ENCODE data around the gene RFC2.

DNA sequence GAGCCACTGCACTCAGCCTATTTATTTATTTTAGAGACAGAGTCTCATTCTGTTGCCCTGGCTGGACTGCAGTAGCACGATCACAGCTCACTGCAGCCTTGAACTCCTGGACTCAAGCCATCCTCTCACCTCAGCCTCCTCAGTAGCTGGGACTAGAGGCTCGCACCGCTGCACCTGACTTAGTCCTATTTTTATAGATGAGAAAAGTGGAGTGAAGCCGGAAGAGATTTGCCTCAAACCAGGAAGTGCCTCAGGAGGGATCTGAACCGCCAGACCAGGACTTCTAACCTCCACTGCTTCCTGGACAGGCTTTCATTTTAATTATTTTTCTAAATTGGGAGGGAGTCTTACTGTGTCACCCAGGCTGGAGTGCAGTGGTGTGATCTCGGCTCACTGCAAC, 17.5 kb upstream of the RFC2 start:
- no peak for TF ChIP-seq TCF12 (IDR thresholded peaks at IDR 0.05; ENCODE audit: low read depth, low read length)
- TF ChIP-seq CREB1 (IDR thresholded peaks at IDR 0.05) = no peak
- TF ChIP-seq RNF2 (IDR thresholded peaks at IDR 0.05; ENCODE audit: borderline replicate concordance, low read depth, low read length, missing control alignments, poor library complexity, severe bottlenecking) = no peak
- TF ChIP-seq ZNF274 (IDR thresholded peaks at IDR 0.05; ENCODE audit: borderline replicate concordance, extremely low read depth, low read length) = no peak
- no peak for TF ChIP-seq NRF1 (IDR thresholded peaks at IDR 0.05; ENCODE audit: low read depth, low read length)
- TF ChIP-seq POLR2AphosphoS5 (IDR thresholded peaks at IDR 0.05; ENCODE audit: low read depth, low read length) = no peak
- TF ChIP-seq GABPA (IDR thresholded peaks at IDR 0.05; ENCODE audit: borderline replicate concordance, insufficient read depth, low read length) = no peak
- TF ChIP-seq EZH2 (IDR thresholded peaks at IDR 0.05; ENCODE audit: low read depth, low read length, severe bottlenecking) = no peak
- TF ChIP-seq CTCF (IDR thresholded peaks at IDR 0.05; ENCODE audit: control extremely low read depth in 1 of 3, insufficient read depth in 1 of 3, low read depth in 1 of 3, low read length in 3 of 3) = no peak
- TF ChIP-seq MAFK (IDR thresholded peaks at IDR 0.05; ENCODE audit: low read depth, low read length) = no peak
- TF ChIP-seq HDAC2 (IDR thresholded peaks at IDR 0.05; ENCODE audit: borderline replicate concordance in 1 of 2, low read depth in 2 of 2, low read length in 2 of 2) = no peak
- TF ChIP-seq RAD21 (IDR thresholded peaks at IDR 0.05 in 1 of 2, conservative IDR thresholded peaks at IDR 0.05 in 1 of 2; ENCODE audit: low read depth in 2 of 2, low read length in 2 of 2) = no peak
- no peak for TF ChIP-seq BACH1 (IDR thresholded peaks at IDR 0.05; ENCODE audit: low read length)

Data from H1 (cell line).